K562 (cell line): ENCODE results near the gene ZNF627. TPM values are rescaled to one million over a fixed set of nuclear protein-coding genes. Genes with fewer than 3 reads are reported as not detected.

Experiments used
- ARNT ChIP-seq, 2 experiments: fragments of 450-650 bp; IDR thresholded peaks; 2 replicates each; pipeline ENCODE4 v1.6.1; 2016; ENCODE audit warnings: mild to moderate bottlenecking in 1 of 2
- CCAR2 ChIP-seq: fragments of 200-400 bp; formaldehyde crosslinking; IDR thresholded peaks from 2 replicates; pipeline ENCODE4 v1.6.1; 2017; ENCODE audit warnings: mild to moderate bottlenecking, low read depth, low read length
- SMC3 ChIP-seq: conservative IDR thresholded peaks from 2 replicates; pipeline ENCODE4 v1.6.1; 2011; ENCODE audit warnings: low read depth, low read length, improper control_type of control experiment; ENCODE audit not compliant: insufficient read depth
- TEAD1 ChIP-seq, 2 experiments: fragments of 450-650 bp in 1 of 2; sonication (generic) in 1 of 2; formaldehyde crosslinking; IDR thresholded peaks; 2 replicates each; pipeline versions ENCODE4 v1.4.0 to v1.8.0; 2020 to 2022; ENCODE audit warnings: mild to moderate bottlenecking in 2 of 2, missing genetic modification reagents in 1 of 2
- polyA plus RNA-seq, 8 experiments: library from polyadenylated mRNA; depleted of rRNA in 4 of 8; stranded (reverse) in 5 of 8; unstranded in 3 of 8; fragments of >200 nt; fragmentation: Nextera tagmentation in 2 of 8; fragmentation: Illumina TruSeq in 1 of 8; extraction: Ambion mirVana in 2 of 8; extraction: Trizol in 1 of 8; gene quantifications; 2 replicates each; pipeline versions ENCODE4 v1.2.1 to v1.2.3, GENCODE V29; 2011 to 2014; ENCODE audit warnings: inconsistent platforms in 1 of 8, missing spikeins in 1 of 8
- total RNA-seq, 7 experiments: library from RNA; depleted of rRNA in 6 of 7; stranded (reverse); fragments of >200 nt in 6 of 7; fragmentation: Illumina TruSeq in 2 of 7; extraction: Trizol in 2 of 7; gene quantifications; 2 replicates each; pipeline versions ENCODE4 v1.2.1 to v1.2.3, GENCODE V29; 2011 to 2021; ENCODE audit warnings: low replicate concordance in 1 of 7
- TF ChIP-seq, protein P1 (sequence below), 3 experiments: fragments of 200-800 bp in 1 of 3; sonication (Bioruptor generic) in 1 of 3; sonication (generic) in 1 of 3; formaldehyde crosslinking in 1 of 3; IDR thresholded peaks; 2 replicates each; pipeline versions ENCODE4 v1.6.1 to v1.8.0; 2016 to 2022; ENCODE audit warnings: mild to moderate bottlenecking in 2 of 3, missing compliant biosample characterization in 2 of 3, missing genetic modification characterization in 2 of 3, missing genetic modification reagents in 1 of 3
- TF ChIP-seq, protein P2 (sequence below): fragments of 250-450 bp; sonication (Bioruptor Pico); IDR thresholded peaks from 2 replicates; pipeline ENCODE4 v1.4.0; 2020
- TF ChIP-seq, protein P3 (sequence below): fragments of 450-650 bp; formaldehyde crosslinking; IDR thresholded peaks from 2 replicates; pipeline ENCODE4 v1.4.0; 2020; ENCODE audit warnings: mild to moderate bottlenecking, moderate library complexity
- TF ChIP-seq, protein P4 (sequence below), 2 experiments: fragments of 250-450 bp in 1 of 2; fragments of 450-650 bp in 1 of 2; sonication (Bioruptor Pico) in 1 of 2; IDR thresholded peaks; 2 replicates each; pipeline versions ENCODE4 v1.6.1 to v1.8.0; 2016 to 2021; ENCODE audit warnings: mild to moderate bottlenecking in 2 of 2, moderate library complexity in 2 of 2, missing compliant biosample characterization in 1 of 2, missing genetic modification characterization in 1 of 2
- TF ChIP-seq, protein P5 (sequence below): fragments of 450-650 bp; IDR thresholded peaks from 2 replicates; pipeline ENCODE4 v1.6.1; 2014; ENCODE audit warnings: low read depth, mild to moderate bottlenecking, moderate library complexity, borderline replicate concordance

Gene ZNF627
- total and polyA plus RNA-seq, 9 of the 15 experiments (the other 6 are each of a cell fraction or from before 2014, with no cell fraction given): 6.4 to 19.9 (median 10.6) TPM

DNA sequence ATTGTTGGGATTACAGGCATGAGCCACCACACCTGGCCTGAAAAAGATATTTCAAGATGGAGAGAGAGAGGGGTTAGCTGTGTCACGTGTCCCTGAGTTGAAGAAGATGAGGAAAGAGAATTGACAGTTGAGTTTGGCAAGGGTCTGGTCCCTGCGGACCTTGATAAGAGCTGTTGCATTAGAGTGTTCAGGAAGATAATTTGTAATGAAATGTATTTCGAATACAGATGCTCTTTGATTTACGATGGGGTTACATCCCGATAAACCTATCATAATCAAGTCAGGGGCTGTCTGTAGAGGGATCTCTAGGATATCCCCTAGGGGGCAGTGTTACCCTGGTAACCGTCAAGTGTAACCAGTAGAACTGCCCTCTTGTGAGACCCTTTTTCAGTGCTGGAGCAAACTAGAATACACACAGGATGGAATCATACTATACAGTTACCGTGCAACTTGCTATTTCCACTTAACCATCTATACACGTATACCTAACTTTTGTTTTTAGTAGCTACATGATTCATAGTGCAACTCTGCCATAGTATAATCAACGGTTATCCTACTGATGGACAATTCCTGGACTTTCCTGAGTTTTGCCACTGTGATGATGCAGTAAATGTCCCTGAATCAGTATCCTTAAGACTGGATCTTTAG is 36.8 kb upstream of the ZNF627 start (continued):
- TF ChIP-seq, protein P1, sequence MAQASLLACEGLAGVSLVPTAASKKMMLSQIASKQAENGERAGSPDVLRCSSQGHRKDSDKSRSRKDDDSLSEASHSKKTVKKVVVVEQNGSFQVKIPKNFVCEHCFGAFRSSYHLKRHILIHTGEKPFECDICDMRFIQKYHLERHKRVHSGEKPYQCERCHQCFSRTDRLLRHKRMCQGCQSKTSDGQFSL (CRISPR knock-in tag; IDR thresholded peaks at IDR 0.05): no peak
- TF ChIP-seq, protein P1 (tag; IDR thresholded peaks at IDR 0.05): no peak
- peak in 1 of 2 experiments; percentile 91; a peak in 2 of 4 replicates for TF ChIP-seq ARNT (IDR thresholded peaks at IDR 0.05)
- TF ChIP-seq, protein P2, sequence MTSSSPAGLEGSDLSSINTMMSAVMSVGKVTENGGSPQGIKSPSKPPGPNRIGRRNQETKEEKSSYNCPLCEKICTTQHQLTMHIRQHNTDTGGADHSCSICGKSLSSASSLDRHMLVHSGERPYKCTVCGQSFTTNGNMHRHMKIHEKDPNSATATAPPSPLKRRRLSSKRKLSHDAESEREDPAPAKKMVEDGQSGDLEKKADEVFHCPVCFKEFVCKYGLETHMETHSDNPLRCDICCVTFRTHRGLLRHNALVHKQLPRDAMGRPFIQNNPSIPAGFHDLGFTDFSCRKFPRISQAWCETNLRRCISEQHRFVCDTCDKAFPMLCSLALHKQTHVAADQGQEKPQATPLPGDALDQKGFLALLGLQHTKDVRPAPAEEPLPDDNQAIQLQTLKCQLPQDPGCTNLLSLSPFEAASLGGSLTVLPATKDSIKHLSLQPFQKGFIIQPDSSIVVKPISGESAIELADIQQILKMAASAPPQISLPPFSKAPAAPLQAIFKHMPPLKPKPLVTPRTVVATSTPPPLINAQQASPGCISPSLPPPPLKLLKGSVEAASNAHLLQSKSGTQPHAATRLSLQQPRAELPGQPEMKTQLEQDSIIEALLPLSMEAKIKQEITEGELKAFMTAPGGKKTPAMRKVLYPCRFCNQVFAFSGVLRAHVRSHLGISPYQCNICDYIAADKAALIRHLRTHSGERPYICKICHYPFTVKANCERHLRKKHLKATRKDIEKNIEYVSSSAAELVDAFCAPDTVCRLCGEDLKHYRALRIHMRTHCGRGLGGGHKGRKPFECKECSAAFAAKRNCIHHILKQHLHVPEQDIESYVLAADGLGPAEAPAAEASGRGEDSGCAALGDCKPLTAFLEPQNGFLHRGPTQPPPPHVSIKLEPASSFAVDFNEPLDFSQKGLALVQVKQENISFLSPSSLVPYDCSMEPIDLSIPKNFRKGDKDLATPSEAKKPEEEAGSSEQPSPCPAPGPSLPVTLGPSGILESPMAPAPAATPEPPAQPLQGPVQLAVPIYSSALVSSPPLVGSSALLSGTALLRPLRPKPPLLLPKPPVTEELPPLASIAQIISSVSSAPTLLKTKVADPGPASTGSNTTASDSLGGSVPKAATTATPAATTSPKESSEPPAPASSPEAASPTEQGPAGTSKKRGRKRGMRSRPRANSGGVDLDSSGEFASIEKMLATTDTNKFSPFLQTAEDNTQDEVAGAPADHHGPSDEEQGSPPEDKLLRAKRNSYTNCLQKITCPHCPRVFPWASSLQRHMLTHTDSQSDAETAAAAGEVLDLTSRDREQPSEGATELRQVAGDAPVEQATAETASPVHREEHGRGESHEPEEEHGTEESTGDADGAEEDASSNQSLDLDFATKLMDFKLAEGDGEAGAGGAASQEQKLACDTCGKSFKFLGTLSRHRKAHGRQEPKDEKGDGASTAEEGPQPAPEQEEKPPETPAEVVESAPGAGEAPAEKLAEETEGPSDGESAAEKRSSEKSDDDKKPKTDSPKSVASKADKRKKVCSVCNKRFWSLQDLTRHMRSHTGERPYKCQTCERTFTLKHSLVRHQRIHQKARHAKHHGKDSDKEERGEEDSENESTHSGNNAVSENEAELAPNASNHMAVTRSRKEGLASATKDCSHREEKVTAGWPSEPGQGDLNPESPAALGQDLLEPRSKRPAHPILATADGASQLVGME (CRISPR knock-in tag): 0 out of 2 replicates have a peak, but pooled peaks have one; percentile 4
- TF ChIP-seq, protein P3, sequence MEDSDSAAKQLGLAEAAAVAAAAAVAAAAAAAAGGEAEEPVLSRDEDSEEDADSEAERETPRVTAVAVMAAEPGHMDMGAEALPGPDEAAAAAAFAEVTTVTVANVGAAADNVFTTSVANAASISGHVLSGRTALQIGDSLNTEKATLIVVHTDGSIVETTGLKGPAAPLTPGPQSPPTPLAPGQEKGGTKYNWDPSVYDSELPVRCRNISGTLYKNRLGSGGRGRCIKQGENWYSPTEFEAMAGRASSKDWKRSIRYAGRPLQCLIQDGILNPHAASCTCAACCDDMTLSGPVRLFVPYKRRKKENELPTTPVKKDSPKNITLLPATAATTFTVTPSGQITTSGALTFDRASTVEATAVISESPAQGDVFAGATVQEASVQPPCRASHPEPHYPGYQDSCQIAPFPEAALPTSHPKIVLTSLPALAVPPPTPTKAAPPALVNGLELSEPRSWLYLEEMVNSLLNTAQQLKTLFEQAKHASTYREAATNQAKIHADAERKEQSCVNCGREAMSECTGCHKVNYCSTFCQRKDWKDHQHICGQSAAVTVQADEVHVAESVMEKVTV (CRISPR knock-in tag): peak; percentile 83
- TF ChIP-seq SMC3: peak; percentile 63; the same call in 1 of the 2 replicates
- no peak for TF ChIP-seq CCAR2
- TF ChIP-seq, protein P4, sequence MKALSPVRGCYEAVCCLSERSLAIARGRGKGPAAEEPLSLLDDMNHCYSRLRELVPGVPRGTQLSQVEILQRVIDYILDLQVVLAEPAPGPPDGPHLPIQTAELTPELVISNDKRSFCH (CRISPR knock-in tag; IDR thresholded peaks at IDR 0.05): no peak
- TF ChIP-seq, protein P4 (tag; IDR thresholded peaks at IDR 0.05): peak; percentile 84
- peak in 1 of 2 experiments; percentile 16; a peak in 2 of 4 replicates for TF ChIP-seq TEAD1 (CRISPR knock-in tag; IDR thresholded peaks at IDR 0.05)
- TF ChIP-seq, protein P5, sequence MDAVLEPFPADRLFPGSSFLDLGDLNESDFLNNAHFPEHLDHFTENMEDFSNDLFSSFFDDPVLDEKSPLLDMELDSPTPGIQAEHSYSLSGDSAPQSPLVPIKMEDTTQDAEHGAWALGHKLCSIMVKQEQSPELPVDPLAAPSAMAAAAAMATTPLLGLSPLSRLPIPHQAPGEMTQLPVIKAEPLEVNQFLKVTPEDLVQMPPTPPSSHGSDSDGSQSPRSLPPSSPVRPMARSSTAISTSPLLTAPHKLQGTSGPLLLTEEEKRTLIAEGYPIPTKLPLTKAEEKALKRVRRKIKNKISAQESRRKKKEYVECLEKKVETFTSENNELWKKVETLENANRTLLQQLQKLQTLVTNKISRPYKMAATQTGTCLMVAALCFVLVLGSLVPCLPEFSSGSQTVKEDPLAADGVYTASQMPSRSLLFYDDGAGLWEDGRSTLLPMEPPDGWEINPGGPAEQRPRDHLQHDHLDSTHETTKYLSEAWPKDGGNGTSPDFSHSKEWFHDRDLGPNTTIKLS: no peak
